GM10266 (cell line): ENCODE measurements around the gene BBLN.
"Not testable (repeated sequence)": the region's sequence is repeated elsewhere in the genome, so short reads cannot be mapped to it uniquely, and the experiment has no call there.

Source experiments
- DNase-seq: peaks from one replicate; pipeline ENCODE4 v3.0.0; 2012; ENCODE audit errors: extremely low spot score
- CTCF ChIP-seq: IDR thresholded peaks from 2 replicates; pipeline ENCODE4 v1.5.1; 2012; ENCODE audit warnings: mild to moderate bottlenecking, low read depth; ENCODE audit not compliant: control insufficient read depth, insufficient read depth; ENCODE audit errors: missing control alignments

Gene BBLN

GRCh38 chr9:128174062-128174461 is 14.0 kb downstream of the BBLN start:
- no peak for DNase-seq
- no peak for TF ChIP-seq CTCF

DNA sequence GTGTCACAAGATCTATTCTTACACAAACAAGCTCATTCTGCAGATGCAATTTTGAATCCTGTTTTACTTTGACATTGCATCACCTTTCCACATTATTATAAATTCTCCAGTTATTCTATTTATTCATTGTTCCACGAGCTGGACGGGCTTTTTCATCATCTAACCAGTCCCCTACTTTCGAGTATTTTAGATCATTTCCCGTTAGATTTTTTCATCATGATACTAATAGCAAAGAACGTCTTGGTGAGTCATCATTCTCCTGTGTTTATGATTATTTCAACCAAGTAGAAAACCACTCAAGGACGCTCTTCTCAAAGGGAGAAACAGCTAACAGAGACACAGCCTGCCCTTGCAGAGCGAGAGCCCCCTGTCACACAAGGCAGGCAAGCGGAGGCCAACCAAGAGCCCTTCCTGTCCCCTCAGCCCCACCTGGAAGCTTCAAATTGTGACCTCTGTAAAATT is 15.1 kb downstream of the BBLN start:
- DNase-seq: no peak

GRCh38 chr9:128175726-128176125 is 15.7 kb downstream of the BBLN start:
- no peak for TF ChIP-seq CTCF

More for the DNA sequence above, 15.1 kb downstream of the BBLN start:
- TF ChIP-seq CTCF: no peak

GRCh38 chr9:128178806-128179431 is 18.9 kb downstream of the BBLN start:
- no peak for TF ChIP-seq CTCF

More at GRCh38 chr9:128175726-128176125, 15.7 kb downstream of the BBLN start:
- no peak for DNase-seq

DNA sequence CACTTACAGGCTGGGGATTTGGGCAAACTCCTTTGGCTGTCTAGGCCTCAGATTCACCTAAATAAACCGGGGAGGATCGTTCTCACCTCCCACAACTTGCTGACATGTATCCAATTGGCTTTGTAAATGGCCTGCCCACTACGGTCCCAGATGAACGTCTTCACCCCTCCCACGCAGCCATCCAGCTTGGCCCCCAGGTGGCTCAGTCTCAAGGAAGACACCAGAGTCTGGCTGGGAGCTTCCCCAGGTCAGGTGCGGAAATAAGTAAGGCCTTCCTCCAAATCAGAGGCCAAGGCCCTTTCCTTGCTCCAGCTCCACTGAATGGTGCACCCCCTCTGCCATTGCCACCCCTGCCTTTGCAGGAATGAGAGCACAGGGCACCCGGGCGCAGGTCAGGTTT is 19.9 kb downstream of the BBLN start:
- DNase-seq: no peak
- TF ChIP-seq CTCF: no peak

More at GRCh38 chr9:128178806-128179431, 18.9 kb downstream of the BBLN start:
- no peak for DNase-seq

GRCh38 chr9:128180447-128180846 is 20.4 kb downstream of the BBLN start:
- TF ChIP-seq CTCF: no peak
- DNase-seq: no peak

DNA sequence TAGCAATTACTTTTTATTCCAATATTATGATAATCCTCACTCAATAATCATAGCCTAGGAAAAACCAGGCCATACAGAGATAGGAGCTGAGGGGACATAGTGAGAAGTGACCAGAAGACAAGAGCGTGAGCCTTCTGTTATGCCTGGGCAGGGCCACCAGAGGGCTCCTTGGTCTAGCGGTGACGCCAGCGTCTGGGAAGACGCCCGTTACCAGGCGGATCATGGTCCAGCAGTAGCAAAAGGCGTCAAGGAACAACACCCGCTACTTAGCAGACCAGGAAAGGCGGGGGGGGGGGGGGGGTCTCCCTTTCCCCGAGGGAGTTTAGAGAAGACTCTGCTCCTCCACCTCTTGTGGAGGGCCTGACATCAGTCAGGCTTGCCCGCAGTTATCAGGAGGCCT is 21.4 kb downstream of the BBLN start:
- not testable (repeated sequence) for DNase-seq

DNA sequence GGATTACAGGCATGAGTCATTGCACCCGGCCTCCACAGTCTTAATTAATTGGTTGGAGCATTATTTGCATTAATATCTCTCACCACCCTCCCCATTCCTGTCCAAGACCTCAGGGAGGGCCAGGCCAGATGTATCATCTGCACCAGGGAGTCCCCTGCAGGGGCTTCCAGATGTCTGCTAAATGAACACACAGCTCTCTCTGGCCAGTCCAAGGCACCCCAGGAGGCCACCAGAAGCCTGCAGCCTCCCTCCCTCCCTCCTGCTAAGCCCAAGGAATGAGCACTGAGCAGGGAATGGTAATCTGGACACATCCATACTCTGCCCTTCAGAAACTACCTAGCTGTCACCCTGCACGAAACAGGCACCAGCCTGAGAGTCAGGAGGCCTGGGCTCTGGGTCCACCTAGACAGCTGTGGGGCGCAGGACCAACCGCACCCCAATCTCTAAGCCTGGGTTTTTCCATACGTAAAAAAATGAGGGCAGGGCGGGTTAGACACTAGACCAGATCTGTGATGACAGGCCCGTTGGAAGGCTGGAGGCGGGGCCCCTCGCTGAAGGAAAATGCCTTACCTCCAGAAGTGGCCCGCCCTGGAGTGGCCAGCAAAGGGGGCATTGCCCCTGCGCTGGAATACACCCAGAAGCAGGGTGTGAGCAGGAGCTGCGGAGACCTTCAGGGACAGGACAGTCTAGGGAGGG is 23.0 kb downstream of the BBLN start:
- TF ChIP-seq CTCF: no peak
- DNase-seq: no peak
